GM12878 (cell line): ENCODE results near the gene TK2. TPM values are rescaled to one million over a fixed set of nuclear protein-coding genes. Genes with fewer than 3 reads are reported as not detected.

ENCODE experiments used
- ATAC-seq: fragments of 200-7000 bp; cut with Tn5 transposase; 3 replicates; pipeline ENCODE4 v1.9.1; 2020; ENCODE audit warnings: mild to moderate bottlenecking, moderate library complexity
- BruUV-seq: library from RNA; stranded (reverse); fragments of 400-500 nt; replicated peaks from 2 replicates; lab custom pipeline; 2021; lab: Mats Ljungman, UMichigan
- CTCF ChIA-PET: fragments of 300-600 bp; sonication (Branson Sonifier 250); formaldehyde crosslinking; extraction: SDS; loops from one replicate; lab custom pipeline; 2021; ENCODE audit warnings: inconsistent platforms; lab: Yijun Ruan, JAX
- POLR2A ChIA-PET: fragments of 350-600 bp; formaldehyde crosslinking; extraction: SDS; loops from one replicate; lab custom pipeline; 2021; ENCODE audit warnings: inconsistent platforms; lab: Charles Lee
- RAD21 ChIA-PET: fragments of 300-600 bp; sonication (Branson Sonifier 250); formaldehyde crosslinking; loops from one replicate; lab custom pipeline; 2023; ENCODE audit warnings: antibody characterized with exemption; ENCODE audit not compliant: unreplicated experiment; lab: Charles Lee
- SMC1A ChIA-PET: fragments of 300-600 bp; sonication (Branson Sonifier 250); formaldehyde crosslinking; loops from one replicate; lab custom pipeline; 2023; ENCODE audit not compliant: unreplicated experiment, uncharacterized antibody; lab: Charles Lee
- DNase-seq: peaks from one replicate; pipeline ENCODE4 v3.0.0-alpha.2; 2011; ENCODE audit warnings: low read depth, low spot score
- FAIRE-seq: peaks from 3 replicates; lab custom pipeline; 2011; peaks lifted over from hg19 to GRCh38; lab: Jason Lieb, UNC
- H2AFZ ChIP-seq: 2 replicates; pipeline ENCODE4 v1.6.0; 2011; ENCODE audit warnings: low read depth, low read length, control low read depth; ENCODE audit not compliant: control insufficient read depth
- H3K27ac ChIP-seq: 2 replicates; pipeline ENCODE4 v1.5.1; 2011; ENCODE audit warnings: control low read depth; ENCODE audit not compliant: control insufficient read depth, insufficient read depth
- H3K27me3 ChIP-seq, 2 experiments: replicated peaks in 1 of 2; 2 replicates each; pipeline versions ENCODE4 v1.6.0 to v1.6.1; 2011; ENCODE audit warnings: low read length in 1 of 2; ENCODE audit not compliant: control insufficient read depth in 2 of 2, insufficient read depth in 2 of 2
- H3K36me3 ChIP-seq, 2 experiments: 2 replicates each; pipeline ENCODE4 v1.5.1; 2011; ENCODE audit warnings: low read length in 1 of 2; ENCODE audit not compliant: control insufficient read depth in 2 of 2, insufficient read depth in 2 of 2
- H3K4me1 ChIP-seq: 2 replicates; pipeline ENCODE4 v1.6.1; 2011; ENCODE audit warnings: mild to moderate bottlenecking, low read length, moderate library complexity, mixed read lengths; ENCODE audit not compliant: control insufficient read depth, insufficient read depth
- H3K4me2 ChIP-seq: 2 replicates; pipeline ENCODE4 v1.6.0; 2011; ENCODE audit warnings: control low read depth; ENCODE audit not compliant: control insufficient read depth, insufficient read depth
- H3K4me3 ChIP-seq: fragments of 200-600 bp; sonication (generic); 2 replicates; pipeline ENCODE4 v1.5.1; 2016
- H3K79me2 ChIP-seq: 2 replicates; pipeline ENCODE4 v1.6.0; 2011; ENCODE audit warnings: low read length; ENCODE audit not compliant: control insufficient read depth, insufficient read depth
- H3K9ac ChIP-seq: 2 replicates; pipeline ENCODE4 v1.8.0; 2011; ENCODE audit warnings: low read length, control low read depth, mixed read lengths; ENCODE audit not compliant: control insufficient read depth, insufficient read depth
- H3K9me3 ChIP-seq: replicated peaks from 3 replicates; pipeline ENCODE4 v1.5.1; 2011; ENCODE audit warnings: mild to moderate bottlenecking, low read length; ENCODE audit not compliant: control insufficient read depth, insufficient read depth
- H4K20me1 ChIP-seq: 2 replicates; pipeline ENCODE4 v1.6.0; 2011; ENCODE audit not compliant: control insufficient read depth, insufficient read depth
- BCL3 ChIP-seq: IDR thresholded peaks from 2 replicates; pipeline ENCODE4 v1.6.1; 2011; ENCODE audit warnings: borderline replicate concordance, low read depth, mild to moderate bottlenecking, moderate library complexity, low read length; ENCODE audit not compliant: insufficient read depth, poor library complexity, severe bottlenecking
- CREM ChIP-seq: IDR thresholded peaks from 2 replicates; pipeline ENCODE4 v1.6.1; 2014; ENCODE audit warnings: antibody characterized with exemption, low read depth
- PBX3 ChIP-seq: IDR thresholded peaks from 2 replicates; pipeline ENCODE4 v1.6.1; 2011; ENCODE audit warnings: mild to moderate bottlenecking, low read depth, low read length, moderate library complexity; ENCODE audit not compliant: insufficient replicate concordance
- PRDM15 ChIP-seq: fragments of 450-650 bp; formaldehyde crosslinking; IDR thresholded peaks from 2 replicates; pipeline ENCODE4 v1.4.0; 2020; ENCODE audit warnings: mild to moderate bottlenecking, moderate library complexity
- ZBTB40 ChIP-seq: fragments of 450-650 bp; IDR thresholded peaks from 2 replicates; pipeline ENCODE4 v1.6.1; 2016; ENCODE audit warnings: mild to moderate bottlenecking, moderate library complexity, borderline replicate concordance
- WGBS: methylation state at CpG from one replicate; pipeline ENCODE4 v1.1.6; 2016; ENCODE audit warnings: low lambda C conversion rate; ENCODE audit not compliant: insufficient replicate concordance, insufficient coverage; ENCODE audit errors: missing lambda C conversion rate; 5-methylcytosine and 5-hydroxymethylcytosine counted together
- in situ Hi-C: fragments of 300-500 bp; cut with MboI; formaldehyde crosslinking; loops from 9 replicates; pipeline ENCODE4 v1.14.3; 2018; ENCODE audit warnings: mixed read lengths
- intact Hi-C: fragments of 100-400 bp; cut with micrococcal nuclease; formaldehyde crosslinking; loops from one replicate; pipeline ENCODE4 v1.14.2; 2022; ENCODE audit not compliant: unreplicated experiment
- polyA plus RNA-seq, 11 experiments: library from polyadenylated mRNA; depleted of rRNA in 4 of 11; unstranded in 6 of 11; stranded (reverse) in 5 of 11; fragments of >200 nt; fragmentation: Nextera tagmentation in 4 of 11; fragmentation: Illumina TruSeq in 1 of 11; extraction: Ambion mirVana in 4 of 11; extraction: Trizol in 1 of 11; gene quantifications; 1 replicate in 1 of 11; 2 replicates in 10 of 11; pipeline versions ENCODE4 v1.2.1 to v1.2.3, GENCODE V29; 2011 to 2016; ENCODE audit warnings: inconsistent platforms in 2 of 11, missing spikeins in 2 of 11, low read depth in 1 of 11
- total RNA-seq, 4 experiments: library from RNA; depleted of rRNA in 3 of 4; stranded (reverse); fragments of >200 nt in 3 of 4; fragmentation: Illumina TruSeq in 1 of 4; extraction: Trizol in 1 of 4; gene quantifications; 2 replicates each; pipeline versions ENCODE4 v1.2.1 to v1.2.3, GENCODE V29; 2013 to 2021

The TK2 gene
- total and polyA plus RNA-seq, 10 of the 15 experiments (the other 5 are each of a cell fraction or from before 2014, with no cell fraction given) = 1.3 to 12.4 (median 3.0) TPM

- TF ChIP-seq PRDM15 = no peak
- no peak for TF ChIP-seq PBX3
- TF ChIP-seq CREM = no peak
These were observed 36.7 kb downstream of the TK2 start (continued) for GRCh38 chr16:66513111-66513723.

- CTCF ChIA-PET = interaction anchor here (0.5 to 2.8 kb wide), 7 partner anchors 25 to 228 kb away, joined by 3 to 8 read pairs (median 4); no protein-coding TSS in a partner anchor
These were observed 37.4 kb downstream of the TK2 start for GRCh38 chr16:66512272-66513110.

More at GRCh38 chr16:66512272-66513110, 37.4 kb downstream of the TK2 start:
- H3K9me3 ChIP-seq = no peaks in the 10 kb centered on the region
- H2AFZ ChIP-seq = no peak overlapping the region
- no peak for ATAC-seq
- 66% methylated on average over 15 of the region's 15 CpGs for WGBS
- no peak for FAIRE-seq
- H3K27me3 ChIP-seq = no peaks in the 10 kb centered on the region
- H3K4me1 ChIP-seq = peaks cover 21% of the 10 kb centered on the region
- ChIA-PET SMC1A (interaction anchor here (0.7 to 1.3 kb wide), 7 partner anchors 8 to 77 kb away, joined by 3 to 5 read pairs (median 4); no protein-coding TSS in a partner anchor), RAD21 (interaction anchor here (1.0 kb wide), 1 partner anchor 77 kb away, joined by 5 read pairs; no protein-coding TSS in a partner anchor), POLR2A (interaction anchor here (0.6 kb wide), 1 partner anchor 80 kb away, joined by 3 read pairs; no protein-coding TSS in a partner anchor)
- no peak overlapping the region for H3K4me3 ChIP-seq
- no peaks in the 10 kb centered on the region; a peak in 1 of 4 replicates for H3K36me3 ChIP-seq
- BruUV-seq = no TSS peak
- intact Hi-C loops (no loop called here), in situ Hi-C loops (no loop called here)
- no peaks in the 10 kb centered on the region for H3K79me2 ChIP-seq
- H4K20me1 ChIP-seq = no peaks in the 10 kb centered on the region
- no peak overlapping the region for H3K9ac ChIP-seq
- DNase-seq = no peak
- no peak for TF ChIP-seq BCL3
- no peak for TF ChIP-seq ZBTB40
- no peak overlapping the region for H3K4me2 ChIP-seq
- H3K27ac ChIP-seq = no peak overlapping the region
